GM19395 (cell line): Measurements from ENCODE around the gene MYH10.
"Not testable (repeated sequence)": the region's sequence is repeated elsewhere in the genome, so short reads cannot be mapped to it uniquely, and the experiment has no call there.

ENCODE experiments used
- ATAC-seq: cut with Tn5 transposase; IDR thresholded peaks from one replicate; pipeline ENCODE4 v1.9.1; 2021; ENCODE audit warnings: mild to moderate bottlenecking, moderate library complexity; ENCODE audit not compliant: unreplicated experiment

Gene MYH10

DNA sequence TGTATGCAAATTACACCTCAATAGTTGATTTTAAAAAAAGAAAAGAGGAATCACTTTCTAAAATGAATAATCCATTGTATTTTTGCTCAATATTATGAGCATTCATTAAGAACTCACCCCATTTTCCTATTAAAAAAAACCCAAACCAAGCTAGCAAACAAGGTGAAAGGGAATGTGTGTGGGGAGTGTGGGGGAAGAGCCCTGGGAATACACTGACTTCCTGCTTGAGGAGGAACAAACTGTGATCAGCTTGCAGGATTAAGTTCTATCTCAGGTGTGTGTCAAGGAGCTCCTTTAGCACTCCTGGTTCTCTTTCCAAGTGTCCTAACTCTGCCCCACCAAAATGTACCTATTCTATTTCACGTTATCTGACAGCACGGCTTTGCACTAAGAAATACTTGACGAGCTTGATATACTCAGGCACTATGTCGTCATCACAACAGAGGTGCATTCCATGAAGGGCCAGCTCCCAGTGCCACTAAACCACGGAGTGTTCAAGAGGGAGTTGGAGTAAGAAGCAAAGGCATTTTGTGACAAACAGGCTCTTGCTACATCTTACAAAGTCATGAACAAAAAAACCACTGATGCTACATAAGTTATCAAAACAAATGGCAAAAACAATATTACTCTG, 73.2 kb downstream of the MYH10 start:
- no peak for ATAC-seq

DNA sequence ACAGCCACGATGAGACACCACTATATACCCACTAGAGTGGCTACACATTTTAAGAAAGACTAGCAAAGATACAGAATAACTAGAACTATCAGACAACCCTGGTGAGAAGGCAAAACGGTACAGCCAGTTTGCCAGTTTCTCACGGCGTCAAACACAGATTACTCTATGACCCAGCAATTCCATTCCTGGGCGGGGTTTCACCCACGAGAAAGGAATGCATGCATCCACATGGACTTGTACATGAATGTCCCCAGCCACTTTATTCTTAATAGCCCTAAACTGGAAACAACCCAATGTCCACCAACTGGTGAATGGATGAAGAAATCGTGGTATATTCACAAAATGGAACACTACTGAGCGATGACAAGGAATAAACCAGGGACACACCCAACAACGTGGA, 74.5 kb downstream of the MYH10 start:
- ATAC-seq, result no peak

DNA sequence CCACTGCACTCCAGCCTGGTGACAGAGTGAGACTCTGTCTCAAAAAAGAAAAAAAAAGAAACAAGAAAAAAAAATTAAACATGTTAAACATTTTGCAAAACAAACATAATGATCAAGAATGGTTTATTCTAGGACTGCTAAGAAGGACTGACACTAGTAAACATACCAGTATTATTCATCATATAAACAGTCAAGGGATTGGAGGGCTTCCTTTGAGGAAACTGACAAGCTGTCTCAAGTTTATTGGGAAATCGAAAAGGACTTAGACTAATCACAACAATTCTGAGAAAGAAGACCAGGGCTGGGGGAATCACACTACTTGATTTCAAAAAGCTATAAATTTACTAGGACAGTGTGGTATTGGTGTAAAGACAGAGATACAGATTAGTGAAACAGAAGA, 75.5 kb downstream of the MYH10 start:
- ATAC-seq, result no peak

DNA sequence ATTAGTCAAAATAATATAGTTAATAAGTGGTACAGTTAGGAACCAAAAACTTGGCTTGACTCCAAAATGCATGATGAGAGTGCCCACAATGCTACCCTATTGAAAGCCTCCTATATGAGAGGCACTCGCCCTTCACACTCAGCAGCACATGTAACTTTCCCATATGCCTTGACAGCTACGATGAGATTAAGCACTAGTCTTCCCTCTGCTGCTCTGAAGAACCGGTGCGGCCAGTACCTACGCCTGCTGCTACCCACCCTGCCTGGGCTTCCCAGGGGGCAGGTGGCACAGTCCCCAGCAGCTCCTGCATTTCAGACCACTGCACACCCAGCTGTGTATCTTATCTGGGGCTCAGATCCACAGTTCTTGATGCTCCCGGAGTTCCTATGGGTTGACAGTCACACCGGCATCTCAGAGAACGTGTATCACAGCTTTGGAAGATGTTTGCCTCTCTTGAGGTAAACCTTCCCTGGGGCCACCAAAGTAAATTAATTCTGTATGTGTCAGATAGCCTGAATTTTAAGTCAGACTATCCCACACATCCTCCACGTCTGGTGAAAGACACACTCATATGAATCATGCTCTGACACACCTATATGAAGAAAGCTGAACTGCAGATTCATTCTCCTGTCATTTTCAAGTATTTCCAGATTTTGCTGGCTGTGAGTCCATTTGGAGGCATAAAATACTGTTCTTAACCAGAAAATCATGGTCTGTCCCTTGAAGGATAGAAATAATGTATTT, 77.8 kb downstream of the MYH10 start:
- ATAC-seq, result no peak

DNA sequence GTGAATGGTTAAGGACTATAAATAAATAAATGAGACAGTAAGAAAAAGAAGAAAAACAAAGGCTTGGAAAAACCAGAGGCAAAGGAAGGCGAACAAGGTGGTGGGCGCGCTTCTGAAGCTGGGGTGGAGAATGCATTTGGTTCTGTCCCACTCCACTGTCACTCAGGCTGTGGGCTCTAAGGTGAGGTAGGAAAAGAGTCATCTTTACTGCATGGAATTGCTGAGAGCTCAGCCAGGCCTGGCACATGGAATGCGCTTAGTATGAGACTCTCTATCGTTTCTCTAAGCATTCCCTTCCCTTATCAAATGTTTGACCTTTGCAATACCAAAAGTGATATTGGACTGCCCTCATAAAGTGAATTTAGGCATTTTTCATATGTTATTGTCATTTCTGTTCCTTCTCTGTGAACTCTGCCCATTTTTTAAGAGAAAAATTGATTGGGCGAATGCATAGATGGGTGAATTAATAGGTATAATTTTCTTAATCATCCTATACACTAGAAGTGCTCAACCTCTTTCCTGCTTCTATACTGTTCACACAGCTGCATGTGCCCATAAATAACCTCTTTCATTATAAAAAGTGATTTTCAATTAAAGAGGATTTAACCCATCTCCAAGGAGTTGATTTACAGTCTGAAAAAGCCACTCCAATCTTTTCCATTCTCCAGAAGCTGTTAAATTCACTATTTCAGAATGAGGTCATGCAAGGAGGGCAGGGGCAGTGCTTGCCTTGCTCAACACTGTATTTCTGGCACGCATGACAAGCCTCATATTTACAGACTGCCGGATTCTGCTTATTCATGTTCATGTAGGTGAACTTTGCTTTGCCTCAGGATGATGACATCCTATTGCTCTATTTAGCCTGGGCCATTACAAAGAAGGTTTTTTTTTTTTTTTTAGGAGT, 87.7 kb downstream of the MYH10 start:
- no peak for ATAC-seq

DNA sequence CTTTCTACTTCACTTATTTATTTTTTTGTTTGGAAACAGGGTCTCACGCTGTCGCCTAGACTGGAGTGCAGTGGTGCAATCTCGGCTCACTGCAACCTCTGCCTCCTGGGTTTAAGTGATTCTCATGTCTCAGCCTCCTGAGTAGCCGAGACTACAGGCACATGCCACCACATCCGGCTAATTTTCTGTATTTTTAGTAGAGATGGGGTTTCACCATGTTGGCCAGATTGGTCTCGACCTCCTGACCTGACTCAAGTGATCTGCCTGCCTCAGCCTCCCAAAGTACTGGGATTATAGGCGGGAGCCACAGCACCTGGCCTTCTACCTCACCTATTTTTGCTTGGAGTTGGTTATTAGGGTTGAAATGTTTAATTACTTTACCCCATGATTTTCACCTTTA, 90.5 kb downstream of the MYH10 start:
- ATAC-seq, result not testable (repeated sequence)

DNA sequence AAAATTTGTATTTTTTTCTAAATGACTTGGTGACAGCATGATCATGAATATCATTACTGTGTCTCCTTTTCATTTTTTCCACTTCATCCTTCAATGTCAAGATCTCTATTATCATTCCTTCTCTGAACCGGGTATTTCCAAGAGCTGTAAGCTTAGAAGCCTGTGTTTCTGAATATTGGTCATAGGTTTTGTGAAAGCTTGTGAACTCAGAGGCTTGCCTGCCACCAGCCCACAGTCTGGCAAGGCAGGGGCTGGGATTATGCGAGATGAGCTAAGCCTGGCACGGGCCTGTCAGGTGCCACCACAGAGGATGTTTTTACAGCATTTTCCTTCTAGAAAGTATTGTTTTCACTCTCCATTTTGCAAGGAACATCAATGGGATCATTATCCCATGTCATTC, 92.8 kb downstream of the MYH10 start:
- ATAC-seq, result no peak

DNA sequence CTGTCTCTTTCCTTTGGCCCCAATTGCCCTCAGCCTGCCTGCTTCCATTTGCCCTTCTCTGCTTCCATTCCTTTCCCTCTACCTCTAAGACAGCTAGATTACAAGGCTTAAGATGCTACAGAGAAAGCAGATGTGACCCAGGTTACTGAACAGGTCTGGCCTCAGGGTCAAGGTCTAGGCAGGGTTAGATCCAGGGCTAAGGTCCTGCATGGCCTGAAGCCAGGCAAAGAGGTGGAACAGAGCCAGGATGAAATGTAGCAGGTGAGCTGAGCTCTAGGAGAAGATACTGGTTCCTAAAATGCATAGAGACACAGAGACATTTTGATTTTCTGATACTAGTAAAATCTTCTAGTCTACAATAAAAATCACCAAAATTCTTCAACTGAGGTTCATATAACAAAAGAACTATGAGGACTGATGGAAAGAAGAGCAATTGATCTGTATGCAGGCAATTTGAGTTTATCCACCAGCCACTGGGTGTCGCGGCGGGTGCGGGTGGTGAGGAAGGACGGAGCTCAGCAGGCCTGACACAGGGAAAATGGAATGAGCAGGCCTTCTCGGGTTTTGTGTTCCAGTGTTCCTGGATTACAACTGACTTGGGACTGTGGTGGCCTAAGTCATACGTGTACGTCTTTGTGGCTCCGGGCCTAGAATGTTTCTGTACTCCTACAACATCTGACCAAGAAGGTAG, 95.9 kb downstream of the MYH10 start:
- no peak for ATAC-seq

DNA sequence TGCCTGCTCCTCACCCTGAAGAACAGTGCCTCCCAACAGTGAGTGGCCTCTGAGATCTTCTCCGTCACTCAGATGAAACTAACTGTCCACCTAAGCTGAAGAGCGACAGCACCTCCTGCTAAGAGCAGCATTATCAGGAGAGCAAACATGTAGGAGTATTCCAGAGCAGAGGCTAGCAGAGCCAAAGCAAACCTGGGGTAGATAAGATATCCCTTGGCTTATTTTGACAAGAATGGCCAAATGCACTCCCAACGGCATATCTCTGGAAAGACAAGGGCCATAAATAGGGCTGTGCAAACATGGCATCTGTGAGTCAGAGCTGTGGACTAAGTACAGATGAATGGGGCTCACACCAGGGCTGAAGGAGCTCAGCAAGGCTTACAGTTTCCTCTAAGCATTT, 98.5 kb downstream of the MYH10 start:
- ATAC-seq, result no peak

DNA sequence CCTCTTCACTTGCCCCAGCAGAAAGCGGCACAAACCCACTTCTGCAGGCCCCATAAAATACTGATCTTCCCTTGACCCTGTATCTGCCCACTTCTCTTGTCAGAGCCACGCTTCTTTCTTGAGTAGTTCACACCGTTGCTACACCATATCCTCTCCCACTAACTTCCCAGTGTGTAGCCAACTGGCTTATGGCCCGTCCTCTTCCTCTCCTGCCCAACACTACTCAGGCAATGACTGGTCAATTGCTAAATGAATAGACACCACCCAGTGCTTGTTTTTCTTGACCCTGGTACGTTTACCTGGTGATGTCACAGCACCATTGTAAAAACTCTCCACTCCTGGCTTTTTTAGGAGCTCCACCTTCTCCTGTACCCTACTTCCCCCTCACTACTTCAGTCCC, 107.9 kb downstream of the MYH10 start:
- no peak for ATAC-seq

DNA sequence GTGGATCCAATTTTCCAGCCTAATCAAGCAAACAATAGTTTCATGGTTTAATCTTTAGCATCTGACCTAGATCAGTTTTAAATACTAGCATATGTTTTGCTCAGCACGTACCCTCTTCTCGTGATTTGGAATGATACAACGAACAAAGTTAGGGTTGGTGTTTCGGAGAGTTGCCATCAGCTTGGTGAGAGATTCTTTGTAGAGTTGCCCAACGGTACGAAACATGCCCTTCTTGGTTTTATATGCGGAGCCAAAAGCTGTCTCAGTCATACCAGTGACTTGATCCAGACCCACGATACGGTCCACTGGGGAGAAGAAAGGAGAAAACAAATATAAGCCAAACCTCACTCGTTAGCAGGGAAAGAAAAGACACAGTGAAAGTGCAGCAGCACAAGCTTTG, 109.5 kb downstream of the MYH10 start:
- ATAC-seq, result no peak

DNA sequence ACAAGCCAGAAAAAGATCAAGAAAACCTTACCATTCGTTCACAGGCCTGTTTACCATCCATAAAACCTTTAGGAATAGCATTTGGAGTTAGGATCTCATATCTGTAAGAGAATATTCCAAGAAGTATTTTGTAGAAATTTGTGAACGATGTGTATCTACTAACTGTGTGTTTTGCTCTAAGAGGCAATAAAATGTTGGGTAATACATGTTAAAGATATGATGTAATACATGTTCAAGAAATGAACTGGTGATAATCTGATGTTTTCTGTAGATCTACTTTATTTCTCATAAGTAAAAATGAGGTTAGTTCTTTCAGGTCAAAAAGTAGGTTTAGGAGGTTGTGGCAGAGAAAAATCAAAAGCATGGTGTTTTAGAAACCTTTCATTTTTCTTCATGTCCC, 111.7 kb downstream of the MYH10 start:
- ATAC-seq, result no peak

DNA sequence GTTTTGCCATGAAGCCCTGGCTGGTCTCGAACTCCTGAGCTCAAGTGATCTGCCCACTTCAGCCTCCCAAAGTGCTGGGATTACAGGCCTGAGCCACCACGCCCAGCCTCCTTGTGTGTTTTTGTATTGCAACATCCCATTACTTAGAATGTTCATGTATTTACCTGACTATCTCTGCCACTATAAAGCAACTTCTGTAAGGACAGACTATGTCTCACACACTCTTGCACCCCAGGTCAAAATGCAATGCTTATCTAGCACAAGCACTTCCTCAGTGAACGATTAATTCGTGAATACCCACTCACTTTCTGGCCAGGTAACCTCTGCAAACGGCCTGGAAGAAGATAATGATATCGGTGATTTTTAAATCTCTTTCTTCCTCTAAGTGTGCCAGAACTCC, 112.2 kb downstream of the MYH10 start:
- no peak for ATAC-seq

DNA sequence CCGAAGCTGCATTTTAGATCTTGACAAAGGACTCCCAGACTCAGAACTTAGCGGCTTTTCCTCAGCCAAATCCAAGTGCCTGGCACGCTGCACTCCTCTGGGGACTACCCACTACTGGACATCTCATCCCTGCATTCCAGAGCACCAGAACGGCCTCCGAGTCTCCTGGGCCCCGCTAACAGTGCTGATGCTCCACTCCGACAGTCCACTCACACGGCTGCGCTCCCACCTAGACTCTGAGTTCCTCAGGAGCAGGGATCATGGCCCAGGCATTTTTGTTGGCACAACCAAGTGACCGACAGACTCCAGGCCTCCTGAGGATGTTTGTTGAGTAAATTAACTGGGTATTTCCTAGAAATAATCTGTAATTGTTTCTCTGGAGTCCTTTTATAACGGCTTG, 115.7 kb downstream of the MYH10 start:
- ATAC-seq, result no peak

DNA sequence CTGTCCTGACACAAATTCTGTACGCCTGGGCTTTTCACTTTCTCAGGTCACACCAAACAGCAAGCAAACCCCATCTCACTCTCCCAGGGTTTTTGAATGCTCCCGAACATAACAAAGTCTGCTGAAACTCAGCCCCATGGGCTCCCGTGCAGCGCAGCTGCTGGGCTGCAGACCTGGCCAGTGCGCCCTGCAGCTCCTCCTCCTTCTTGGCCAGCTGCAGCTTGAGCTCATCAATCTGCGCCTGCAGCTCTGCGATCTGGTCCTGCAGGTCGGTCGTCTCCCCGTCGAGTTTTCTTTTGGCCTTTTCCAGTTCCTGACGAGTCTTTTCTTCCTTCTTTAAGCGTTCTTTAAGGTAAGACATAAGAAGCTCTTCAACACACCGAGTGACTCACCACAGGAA, 124.4 kb downstream of the MYH10 start:
- no peak for ATAC-seq

DNA sequence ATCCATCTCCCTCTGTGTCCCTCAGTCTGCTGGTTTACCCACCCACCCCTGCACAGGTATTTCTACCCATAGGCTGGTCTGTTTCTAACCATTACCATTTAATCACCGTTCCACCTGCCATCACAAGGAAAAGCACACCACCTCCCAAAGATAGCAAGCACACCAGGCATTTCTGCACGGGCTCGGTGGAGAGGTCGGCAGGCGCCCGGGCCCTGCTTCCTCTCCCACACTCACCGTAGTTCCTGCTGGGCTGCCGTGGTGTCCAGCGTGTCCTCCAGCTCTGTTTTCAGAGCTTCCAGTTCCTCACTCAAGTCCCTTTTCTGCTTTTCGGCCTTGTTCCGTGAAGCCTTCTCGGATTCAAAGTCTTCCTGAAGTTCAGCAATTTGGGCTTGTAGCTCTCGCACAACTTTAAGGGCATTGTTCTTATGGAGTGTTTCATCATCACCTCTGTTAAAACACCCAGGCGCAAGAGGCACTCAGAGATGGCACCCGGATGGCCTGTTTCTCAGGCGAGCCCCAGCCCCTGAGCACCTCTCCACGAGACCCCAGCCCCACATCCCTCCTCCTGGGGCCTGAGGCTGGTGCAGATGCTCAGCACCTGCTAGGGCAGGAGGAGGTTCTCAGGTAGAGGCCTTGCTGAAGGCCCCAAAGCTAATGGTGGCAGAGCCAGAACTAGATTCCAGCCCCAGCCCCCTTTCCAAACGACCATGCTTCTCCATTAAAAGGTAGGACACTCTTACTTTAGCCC, 125.9 kb downstream of the MYH10 start:
- no peak for ATAC-seq

DNA sequence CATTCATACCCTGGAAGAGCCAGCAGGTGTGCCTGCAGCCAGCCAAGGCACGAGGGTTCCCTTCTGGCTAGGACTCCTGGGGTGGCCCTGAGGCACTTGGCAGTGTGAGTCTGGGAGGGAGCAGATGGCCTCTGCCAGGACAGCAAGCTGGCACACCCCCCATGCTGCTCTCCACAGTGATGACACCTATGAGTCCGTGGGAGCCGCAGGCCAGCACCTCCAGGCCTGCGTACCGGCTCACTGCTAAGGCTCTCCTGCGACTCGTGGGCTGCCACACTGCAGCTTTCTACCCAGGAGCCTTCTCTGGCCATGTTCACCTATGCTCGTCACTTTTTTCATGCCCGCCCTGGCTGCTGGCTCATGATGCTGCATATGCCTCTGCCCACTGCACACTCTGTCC, 126.7 kb downstream of the MYH10 start:
- ATAC-seq, result no peak

DNA sequence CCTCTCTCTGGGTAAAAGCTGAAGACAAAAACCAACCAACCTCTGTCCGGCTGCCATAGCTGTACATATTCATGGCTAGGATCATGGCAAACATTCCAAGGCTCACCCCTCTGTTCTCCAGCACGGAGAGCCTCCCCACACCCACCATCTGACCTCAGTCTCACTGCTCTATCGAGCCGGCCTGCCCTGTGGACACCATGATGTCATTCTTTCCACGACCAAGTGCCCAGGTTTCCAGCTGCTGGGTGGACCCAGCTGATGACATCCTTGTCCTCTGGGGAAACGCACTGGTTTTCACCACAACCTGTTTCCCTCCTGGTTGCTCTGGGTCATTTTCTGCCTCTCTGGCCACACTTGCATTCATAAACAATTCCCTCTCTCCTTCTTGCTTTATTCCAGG, 127.2 kb downstream of the MYH10 start:
- ATAC-seq, result no peak

DNA sequence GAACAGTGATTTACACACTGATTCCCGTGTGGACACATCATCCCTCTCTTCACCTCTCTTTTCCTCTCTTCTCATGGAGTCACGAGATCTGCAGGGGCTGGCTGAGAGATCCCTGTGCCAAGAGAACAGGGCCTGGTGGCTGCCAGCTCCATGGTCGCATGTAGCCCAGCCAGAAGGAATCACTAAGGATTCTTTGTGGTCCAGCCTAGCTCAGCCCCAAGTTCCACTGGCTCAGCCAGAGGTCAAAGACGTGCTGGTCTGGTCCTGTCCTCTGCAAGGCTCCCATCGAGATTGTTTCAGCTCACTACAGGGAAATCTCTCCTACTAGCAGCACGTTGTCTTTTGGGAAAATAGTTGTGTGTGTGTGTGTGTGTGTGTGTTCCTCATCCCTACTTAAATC, 128.4 kb downstream of the MYH10 start:
- ATAC-seq, result no peak

DNA sequence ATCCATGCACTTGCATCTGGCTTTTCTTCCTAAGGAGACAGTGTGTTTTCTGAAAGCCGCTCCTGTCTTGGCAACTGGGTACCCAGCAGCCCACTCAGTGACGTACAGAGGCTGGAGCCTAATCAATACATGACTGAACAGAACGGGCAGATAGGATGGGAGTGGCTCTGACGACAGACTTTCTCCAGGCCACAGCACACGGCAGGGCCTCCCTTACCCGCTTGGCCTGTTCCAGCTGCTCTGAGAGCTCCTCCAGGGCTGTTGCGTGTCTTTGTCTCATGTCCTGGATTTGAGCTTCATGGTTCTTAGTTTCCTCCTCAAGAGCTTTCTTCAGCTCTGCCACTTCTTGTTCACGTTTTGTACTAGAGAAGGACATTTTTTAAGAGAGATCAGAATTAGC, 129.9 kb downstream of the MYH10 start:
- no peak for ATAC-seq

DNA sequence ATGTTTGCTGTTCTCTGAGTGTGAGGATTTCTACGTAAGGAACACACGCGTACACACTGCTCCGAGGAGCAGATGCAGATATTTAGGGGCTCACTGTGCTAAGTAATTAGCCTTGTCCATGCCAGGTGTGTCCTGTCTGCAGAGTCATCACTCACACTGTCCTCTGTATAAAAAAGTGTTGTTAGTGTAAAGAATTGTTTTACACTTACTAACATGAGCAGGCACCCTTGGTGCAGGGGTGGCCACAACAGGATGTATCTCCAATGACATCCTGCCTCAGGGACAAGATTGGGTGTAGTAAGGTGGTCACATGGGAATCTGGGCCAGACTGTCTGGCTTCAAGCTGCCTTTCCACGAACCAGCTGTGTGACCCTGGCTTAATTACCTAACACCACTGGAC, 130.9 kb downstream of the MYH10 start:
- ATAC-seq, result no peak
